ENCODE data around the gene ANO1.
"Not testable (repeated sequence)": the region's sequence is repeated elsewhere in the genome, so short reads cannot be mapped to it uniquely, and the experiment has no call there.

Gene ANO1

DNA sequence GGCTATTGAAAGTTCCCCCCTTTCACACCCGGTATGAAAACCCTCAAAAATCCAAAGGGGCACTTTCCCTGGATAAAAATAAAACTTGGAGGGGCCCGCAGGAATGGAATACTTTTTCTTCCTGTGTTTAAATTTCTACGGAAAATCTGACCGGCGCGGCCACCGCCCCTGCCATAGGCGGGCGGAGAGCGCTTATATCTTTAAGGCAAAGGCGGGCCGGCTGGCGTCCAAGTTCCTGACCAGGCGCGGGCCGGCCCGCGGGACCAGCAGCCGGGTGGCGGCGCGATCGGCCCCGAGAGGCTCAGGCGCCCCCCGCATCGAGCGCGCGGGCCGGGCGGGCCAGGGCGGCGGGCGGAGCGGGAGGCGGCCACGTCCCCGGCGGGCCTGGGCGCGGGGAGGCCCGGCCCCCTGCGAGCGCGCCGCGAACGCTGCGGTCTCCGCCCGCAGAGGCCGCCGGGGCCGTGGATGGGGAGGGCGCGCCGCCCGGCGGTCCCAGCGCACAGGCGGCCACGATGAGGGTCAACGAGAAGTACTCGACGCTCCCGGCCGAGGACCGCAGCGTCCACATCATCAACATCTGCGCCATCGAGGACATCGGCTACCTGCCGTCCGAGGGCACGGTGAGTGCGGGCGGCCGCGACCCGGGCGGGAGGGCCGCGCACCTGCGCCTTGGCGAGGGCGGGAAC is at the start of gene ANO1:
ANO1 (plus strand) TSS at position 223 of the 686 bp plus-strand sequence; CDS start at position 513, 290 bp downstream.
- no peak for DNase-seq (ENCODE audit: low read depth)

DNA sequence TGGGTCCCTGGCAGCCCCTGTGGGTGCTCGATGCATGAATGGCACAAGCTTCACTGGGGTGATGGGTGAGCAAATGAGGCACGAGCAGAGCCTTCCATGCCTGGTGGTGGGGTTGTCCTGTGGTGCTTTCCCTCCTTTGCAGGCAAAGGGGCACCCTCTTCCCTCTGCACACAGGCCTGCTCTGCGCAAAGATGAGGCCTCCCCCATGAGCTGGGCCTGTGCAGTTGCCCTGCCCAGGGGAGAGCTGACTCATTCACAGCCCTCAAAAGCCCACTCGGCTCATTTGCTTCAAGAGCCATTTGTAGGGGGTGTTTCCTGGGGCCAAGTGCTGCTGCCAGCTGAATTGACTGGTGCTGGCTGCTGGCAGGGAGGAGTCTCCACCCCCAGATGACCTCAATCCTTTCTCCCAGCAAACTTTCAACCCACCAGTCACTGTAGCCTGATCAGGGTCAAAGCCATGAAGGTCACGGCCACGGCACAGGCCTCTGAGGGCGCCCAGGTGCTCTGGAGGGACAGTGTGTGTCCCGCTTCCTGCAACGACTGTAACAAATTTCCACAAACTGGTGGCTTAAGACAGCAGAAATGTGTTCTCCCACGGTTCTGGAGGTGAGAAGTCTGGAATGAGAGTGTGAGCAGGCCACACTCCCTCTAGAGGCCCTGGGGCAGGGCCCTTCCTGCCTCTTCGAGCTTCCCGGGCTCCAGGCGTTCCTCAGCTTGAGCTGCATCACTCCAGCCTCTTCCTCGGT is 48.8 kb upstream of the ANO1 start:
- no peak for DNase-seq (ENCODE audit: low read depth)

DNA sequence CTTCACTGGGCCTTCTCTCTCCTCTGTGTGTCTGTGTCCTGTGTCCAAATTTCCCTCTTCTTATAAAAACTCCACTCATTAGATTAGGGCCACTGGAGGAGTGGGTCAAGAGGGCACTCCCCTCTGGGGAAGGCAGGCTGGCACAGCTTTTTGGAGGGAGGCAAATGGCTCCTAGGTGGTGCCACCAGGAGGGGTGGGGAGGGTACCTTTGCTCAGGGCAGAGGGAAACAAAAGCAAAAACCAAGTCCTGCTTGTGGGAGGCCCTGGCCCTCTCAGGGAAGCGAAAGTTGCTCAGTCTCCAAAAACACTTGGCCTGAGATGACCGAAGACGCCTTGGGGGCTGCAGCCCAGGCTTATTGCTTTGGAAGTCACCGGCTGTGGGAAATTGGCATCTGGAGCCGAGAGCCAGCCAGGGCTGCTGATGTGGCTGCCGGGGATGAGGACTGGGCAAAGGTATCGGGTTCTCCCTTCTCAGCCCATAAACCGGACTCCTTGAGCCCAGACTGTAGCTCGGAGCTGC is 48.2 kb upstream of the ANO1 start:
- no peak for DNase-seq (ENCODE audit: low read depth)

DNA sequence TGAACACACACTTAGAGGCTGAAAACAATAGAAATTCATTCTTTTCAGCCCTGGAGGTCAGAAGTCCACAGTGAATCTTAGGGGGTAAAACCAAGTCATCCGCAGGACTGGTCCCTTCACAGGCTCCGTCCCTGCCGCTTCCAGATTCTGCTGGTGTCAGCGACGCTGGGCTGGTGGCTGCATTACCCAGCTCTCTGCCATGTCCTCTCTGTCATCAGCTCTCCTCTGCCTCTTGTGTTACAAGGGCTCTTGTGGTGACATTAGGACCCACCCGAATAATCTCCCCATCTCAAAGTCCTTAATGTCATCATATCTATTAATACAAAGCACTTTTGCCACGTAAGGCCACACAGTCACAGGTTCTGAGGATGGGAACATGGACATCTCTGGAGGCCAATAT is 47.7 kb upstream of the ANO1 start:
- DNase-seq (ENCODE audit: low read depth), result no peak

DNA sequence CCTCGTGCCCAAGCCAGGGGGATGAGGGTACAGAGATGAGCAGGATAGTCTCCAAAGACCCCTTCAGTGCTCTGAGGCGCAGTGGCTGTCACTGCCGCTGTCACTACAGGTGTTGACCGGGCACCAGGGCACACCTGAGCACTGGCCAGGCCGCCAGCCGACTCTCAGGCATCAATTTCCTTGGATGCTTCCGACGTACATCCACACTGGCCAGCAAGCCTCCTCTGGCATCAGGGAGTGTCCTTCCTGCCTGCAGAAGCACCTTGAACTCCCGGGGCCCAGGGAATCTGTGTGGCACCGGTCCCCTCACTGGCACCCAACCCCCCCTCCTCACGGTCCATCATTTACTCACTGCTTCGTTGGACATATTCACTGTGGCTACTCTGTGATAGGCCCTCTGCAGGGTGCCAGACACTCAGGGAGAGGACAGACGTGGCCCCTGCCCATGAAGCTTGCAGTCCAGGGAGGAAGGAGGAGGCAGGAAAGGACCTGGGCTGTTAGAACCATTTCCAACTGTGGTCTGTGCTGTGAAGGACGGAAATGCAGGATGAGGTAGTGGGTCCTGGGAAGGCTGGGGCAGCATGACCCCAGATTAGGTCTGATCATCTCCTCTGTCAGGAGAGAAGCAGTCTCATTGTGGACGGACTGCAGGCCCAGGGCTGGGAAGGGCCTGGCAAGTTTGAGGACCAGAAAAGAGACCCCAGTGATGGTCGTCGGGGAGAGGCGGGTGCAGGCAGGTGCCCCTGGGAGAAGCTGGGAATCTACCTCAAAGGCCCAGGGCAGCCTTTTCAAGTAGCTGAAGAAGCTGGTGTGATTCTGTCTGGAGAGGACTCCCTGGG is 46.3 kb upstream of the ANO1 start:
- no peak for DNase-seq (ENCODE audit: low read depth)

DNA sequence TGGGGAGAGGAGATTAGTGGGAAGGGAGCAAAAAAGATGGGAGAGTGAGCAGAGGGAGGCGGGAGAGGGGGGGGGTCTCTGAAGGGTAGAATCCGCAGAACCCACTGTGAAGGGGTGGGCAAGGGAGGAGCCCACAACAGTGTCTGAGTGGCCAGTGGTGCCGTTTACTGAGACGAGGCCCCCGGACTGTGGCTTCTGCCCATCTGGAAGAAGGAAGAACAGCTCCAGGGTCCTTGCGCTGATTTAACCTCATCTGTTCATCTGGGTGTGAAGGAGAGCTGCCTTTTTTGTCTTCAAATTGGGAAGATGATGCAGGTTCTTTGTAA is 45.7 kb upstream of the ANO1 start:
- DNase-seq (ENCODE audit: low read depth), result no peak

DNA sequence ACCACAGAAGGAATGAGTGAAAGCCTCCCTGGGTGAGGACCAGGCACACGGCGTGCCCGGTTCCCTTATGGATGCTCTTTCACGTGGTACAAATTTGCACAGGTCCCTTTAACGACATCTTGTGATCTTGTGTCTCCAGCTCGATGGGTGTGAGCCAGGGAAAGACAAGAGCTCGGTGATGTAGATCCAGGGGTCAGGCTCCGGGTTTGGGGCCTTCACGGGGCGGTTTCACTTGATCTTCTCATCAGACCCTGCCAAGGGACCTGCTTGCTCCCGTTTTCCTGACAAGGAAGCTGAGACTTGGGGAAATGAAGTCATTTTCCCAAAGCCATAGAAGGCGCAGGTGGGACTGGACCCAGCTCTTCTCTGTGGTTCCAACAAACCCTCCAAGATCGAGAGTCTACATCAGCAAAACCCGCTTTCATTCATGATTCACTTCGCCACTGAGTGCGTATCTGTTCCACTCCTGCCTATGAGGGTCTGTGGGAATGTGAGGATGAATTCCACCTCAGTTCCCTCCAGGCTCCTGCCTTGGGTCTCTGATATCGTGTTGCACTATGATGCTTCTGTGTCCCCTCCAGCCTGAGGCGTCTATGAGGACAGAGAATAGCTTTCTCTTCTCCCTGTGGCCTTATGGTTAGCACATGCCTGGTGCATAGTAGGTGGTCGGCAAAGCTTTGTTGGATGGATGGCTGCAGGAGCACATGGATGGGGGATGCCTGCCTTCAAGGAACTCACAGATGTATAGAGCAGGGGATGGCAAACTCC is 45.0 kb upstream of the ANO1 start:
- DNase-seq (ENCODE audit: low read depth), result no peak

DNA sequence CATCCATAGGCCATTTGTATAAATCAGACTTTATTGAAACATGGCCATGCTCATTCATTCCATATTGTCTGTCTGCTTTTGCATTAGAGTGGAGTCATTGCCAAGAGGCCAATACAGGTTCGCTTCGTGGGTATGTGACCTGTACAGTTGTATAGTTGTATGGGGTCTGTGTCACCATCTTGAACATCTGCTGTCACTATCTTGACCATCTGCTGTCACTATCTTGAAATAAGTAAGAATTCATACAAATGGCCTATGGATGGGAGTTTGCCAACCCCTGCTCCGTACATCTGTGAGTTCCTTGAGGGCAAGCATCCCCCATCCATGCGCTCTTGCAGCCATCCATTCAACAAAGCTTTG is 44.4 kb upstream of the ANO1 start:
- DNase-seq (ENCODE audit: low read depth), result no peak

DNA sequence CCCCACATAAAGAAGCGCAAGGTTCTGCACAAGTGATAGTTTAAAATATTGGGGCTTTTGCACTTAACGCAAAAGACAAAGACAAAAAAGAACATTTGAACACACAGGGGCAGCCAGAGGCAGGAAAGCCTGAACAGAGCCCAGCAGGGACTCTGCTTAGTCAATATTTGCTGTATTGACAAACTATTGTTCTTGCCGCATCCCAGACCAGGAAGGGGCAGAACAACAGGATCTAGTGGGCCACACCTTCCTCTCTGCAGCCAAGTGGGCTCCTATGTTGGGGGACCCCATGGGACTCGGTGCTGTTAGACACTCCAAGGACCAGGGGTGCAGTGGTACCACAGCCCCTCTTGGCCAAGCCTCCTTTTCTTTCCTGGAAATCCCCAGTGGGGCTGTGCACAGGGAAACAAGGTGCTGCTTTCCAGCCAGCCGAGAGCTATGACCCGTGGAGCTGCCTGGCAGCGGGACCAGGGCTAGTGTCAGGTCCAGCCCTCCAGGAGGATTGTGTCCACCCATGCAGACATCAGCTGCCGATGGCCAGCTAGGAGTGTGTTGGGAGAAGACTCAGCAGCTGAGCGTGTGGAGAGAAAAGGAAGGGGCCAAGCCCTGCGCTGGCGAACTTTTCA is 43.3 kb upstream of the ANO1 start:
- no peak for DNase-seq (ENCODE audit: low read depth)

DNA sequence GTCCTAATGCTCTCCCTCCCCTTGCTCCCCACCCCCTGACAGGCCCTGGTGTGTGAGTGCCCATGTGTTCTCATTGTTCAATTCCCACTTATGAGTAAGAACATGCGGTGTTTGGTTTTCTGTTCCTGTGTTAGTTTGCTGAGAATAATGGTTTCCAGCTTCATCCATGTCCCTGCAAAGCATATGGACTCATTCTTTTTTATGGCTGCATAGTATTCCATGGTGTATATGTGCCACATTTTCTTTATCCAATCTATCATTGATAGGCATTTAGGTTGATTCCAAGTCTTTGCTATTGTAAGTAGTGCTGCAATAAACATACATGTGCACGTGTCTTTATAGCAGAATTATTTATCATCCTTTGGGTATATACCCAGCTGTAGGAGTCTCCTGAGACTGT is 42.5 kb upstream of the ANO1 start:
- DNase-seq (ENCODE audit: low read depth), result not testable (repeated sequence)

DNA sequence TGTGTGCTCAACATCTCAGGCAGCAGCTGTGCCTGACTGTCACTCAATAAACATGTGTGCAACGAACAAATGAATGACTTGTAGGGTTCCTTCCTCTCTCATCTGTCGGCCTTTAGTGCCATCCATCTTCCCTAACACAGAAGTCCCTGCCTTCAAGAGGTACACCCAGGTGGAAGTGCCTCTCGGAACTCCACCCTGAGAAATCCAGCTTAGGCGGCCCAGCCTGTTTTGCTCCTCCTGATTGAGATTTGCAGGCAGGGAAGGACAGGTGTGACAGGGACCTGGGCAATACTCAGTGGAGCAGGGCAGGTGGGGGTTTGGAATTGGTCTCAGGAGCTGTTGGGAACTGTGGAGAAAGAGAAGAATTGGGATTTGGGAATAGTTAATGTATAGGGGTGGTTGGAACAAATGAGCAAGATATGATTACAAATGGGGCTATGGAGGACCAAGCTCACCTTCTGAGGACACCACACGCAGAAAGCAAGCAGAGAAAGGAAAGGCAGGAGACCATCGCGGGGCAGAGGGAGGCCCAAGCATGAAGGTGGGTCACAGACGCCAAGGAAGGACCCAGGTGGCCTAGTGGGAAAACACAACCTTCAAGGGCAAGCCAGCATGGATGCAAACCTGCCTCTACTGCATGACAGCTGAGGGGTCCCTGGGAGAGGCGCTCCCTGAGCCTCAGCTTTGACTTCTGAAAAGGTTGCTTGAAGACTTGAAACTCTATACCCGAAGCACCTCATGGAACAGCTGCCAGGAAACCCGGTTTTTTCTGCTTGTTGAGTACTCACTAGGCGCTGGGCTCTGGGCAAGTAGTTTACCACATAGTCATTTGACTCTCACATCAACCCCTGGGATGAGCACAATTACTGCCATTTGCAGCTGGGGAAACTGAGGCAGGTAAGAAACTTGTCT is 40.9 kb upstream of the ANO1 start:
- no peak for DNase-seq (ENCODE audit: low read depth)

DNA sequence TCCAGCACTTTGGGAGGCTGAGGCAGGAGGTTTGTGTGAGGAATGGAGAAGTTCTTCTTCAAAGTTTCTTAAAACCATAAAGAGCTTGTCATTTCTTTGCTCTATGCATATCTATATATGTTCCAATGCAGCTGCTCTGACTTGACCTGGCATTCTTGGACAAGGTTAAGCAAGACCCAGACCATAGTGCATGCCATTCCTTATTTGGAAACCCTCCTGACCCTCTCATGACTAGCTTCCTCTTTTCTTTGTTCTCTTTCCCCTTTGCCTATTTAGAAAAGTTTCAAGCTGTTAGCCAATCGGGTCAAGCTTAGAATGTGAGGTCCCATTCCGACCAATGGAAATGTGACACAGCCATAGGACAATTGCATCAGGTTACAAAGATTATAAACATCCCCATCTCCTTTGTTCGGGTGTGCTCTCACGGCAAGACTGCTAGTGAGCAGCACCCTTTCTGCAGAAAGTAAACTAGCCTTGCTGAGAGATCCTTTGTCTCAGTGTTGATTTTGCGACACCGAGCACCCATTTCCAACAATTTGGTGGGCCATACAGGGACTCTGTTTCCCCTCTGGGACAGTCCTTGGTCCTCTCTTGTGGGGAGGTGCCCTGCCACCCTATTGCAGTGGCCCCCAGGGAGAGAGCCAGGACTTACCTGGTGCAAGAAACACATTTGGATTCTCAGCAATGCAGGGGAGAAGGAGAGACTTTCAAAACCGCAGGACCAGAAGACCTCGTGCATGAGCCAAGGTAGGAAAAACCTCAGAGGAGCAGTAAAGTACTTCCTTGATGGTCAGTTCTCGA is 39.9 kb upstream of the ANO1 start:
- DNase-seq (ENCODE audit: low read depth), result no peak

DNA sequence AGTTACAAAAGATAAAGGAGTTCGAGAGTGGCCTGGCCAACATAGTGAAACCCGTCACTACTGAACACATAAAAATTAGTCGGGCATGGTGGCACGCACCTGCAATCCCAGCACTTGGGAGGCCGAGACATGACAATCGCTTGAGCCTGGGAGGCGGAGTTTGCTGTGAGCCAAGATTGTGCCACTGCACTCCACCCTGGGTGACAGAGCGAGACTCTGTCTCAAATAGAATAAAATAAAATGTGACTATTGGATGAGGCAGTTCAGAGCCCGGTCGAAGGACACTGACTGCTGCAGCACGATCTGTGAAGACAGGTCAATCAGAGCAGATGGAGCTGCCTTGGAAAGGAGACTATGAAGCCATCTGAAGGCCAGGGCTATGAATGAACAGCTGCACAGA is 37.7 kb upstream of the ANO1 start:
- DNase-seq (ENCODE audit: low read depth), result no peak

DNA sequence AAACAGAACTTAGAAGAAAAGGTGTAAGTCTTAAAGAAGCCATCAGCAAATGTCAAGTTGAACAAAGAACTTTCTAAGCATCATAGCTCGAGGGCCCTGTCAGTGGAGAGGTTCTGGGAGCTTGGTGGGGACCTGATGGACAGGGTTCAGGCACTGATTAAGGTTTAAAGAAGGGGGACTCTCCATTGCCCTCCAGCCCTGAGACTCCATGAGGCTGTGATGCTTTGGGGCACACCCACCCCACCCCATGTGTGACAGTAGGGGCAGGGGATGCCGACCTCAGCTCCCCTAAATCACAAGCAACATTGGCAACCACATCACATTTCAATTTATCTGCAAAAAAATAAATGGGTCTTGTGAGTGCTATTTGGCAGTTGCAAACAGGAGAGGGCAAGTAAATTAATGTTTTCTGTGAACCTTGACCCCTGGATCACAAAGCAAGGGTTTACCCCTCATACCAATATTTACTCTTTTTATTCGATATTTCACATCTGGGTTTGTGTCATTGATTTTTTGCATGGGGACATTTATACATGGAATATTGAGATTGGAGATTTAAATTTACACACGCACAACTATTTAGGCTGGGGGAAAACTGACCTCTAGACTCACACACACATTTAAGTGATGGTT is 37.1 kb upstream of the ANO1 start:
- no peak for DNase-seq (ENCODE audit: low read depth)

DNA sequence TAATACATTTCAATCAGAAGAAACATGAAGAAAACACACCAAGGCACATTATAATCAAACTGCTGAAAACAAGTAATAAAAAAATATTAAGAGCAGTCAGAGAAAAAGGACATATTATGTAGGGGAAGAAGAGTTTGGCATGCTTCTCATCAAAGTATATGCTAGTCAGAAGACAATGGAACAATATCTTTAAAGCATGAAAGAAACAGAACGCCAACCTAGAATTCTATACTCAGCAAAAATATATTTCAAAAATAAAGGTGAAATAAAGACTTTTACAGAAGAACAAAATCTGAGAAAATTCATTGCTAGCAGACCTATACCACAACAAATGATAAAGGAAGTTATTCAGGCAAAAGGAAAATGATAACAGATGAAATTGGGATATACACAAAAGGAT is 34.6 kb upstream of the ANO1 start:
- no peak for DNase-seq (ENCODE audit: low read depth)

DNA sequence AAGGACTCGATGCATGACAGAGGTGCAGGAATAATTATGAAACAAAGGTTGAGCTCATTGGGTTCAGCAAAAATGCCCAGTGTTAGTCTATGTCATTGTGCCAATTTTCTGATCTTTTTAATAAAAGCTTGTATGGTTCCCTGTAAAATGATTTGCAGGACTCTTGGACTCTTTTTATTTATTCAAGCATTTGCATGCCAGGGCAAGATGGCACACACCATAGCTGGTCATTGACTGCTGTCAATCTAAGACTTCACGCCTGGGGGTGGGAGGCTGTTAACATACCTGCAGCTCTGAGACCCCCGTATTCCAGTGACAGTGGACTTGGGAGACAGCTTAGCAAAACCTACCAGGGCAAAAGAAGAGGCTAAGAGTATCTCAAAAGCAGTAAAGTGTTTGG is 32.0 kb upstream of the ANO1 start:
- no peak for DNase-seq (ENCODE audit: low read depth)

DNA sequence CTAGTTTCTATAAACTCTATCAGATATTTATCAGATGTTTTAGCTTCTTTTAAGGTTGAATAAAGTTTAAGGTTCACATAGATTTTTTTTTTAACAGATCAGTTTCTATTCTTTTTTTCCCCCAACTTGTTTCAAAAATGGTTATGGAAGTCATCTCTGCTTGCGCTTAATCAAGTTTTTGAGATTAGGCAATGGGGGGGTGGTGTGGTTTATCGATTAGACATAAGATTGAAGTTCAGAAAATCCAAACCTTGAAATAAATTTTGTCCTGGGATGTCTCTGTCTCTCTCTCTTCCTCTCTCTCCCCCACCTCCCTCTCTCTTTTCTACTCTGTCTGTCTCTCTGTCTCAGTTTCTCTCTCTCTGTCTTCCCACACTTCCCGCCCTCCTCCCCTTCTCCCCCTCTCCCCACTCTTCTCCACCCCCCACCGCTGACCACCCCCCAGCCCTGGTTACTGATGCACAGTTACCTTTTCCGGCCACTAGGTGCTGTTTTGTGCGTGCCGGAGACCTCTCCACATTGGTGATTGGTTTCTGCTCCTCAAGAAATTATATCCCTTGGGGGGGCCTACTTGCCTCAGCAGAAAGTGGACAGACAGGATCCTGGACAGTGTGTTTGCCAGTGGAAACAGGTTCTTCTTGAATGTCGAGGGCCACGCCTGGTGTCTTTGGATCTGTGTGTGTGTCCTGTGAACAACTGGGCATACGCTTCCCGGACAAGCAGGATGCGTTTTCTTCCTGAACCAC is 29.7 kb upstream of the ANO1 start:
- no peak for DNase-seq (ENCODE audit: low read depth)

DNA sequence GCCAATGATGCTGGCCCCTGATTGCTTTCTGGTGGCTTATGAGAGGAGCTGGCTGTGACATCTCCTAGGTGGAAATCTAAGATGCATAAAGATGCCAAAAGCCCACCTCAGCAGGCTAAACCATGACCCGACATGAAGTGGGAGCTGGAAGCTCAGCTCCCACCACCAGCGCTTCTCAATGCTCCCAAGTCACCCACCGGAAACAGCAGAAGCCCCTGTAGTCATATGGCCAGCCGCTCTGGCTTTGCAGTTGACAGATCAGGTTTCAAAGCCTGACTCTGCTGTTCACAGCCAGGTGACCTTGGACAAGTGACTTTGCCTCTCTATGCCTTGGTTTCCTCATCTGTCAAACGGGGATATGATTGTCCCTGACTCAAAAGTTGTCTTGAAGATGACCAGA is 29.1 kb upstream of the ANO1 start:
- no peak for DNase-seq (ENCODE audit: low read depth)

DNA sequence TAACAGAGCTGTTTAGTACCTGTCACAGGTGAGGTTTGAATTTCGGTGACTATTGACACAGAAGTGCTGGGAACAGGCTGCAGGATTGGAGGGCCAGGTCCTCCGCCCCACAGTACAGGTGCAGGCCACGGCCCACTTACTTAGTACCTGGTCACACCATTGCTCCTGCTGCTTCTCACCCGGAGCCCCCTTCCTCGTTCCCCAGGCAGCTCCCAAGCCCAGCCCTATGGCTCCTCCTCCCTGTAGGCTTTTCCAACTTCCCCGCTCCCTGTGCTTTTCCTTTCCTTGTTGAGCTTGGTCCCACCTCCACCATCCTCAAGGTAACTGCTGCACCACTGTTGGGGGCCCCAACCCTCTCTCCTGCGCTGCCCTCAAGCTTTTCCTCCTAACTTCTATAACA is 27.9 kb upstream of the ANO1 start:
- no peak for DNase-seq (ENCODE audit: low read depth)

Measured in stimulated activated CD8-positive, alpha-beta memory T cell treated with anti-CD3 and anti-CD28 coated beads, Interleukin-12 subunit alpha, Interleukin-12 subunit beta, amount 100 ng/mL, for 4 hours (primary cell).